HepG2 (cell line): ENCODE measurements around the gene SMOC1. TPM values are rescaled to one million over a fixed set of nuclear protein-coding genes. Genes with fewer than 3 reads are reported as not detected.
A peak's percentile ranks its signal among the peaks of the same experiment; 100 is the strongest.

Experiments
- FLYWCH1 ChIP-seq: sonication (generic); formaldehyde crosslinking; IDR thresholded peaks from 2 replicates; pipeline ENCODE4 v1.8.1; 2023; ENCODE audit warnings: mild to moderate bottlenecking, missing genetic modification reagents
- GLI4 ChIP-seq: sonication (generic); formaldehyde crosslinking; IDR thresholded peaks from 2 replicates; pipeline ENCODE4 v1.5.1; 2020; ENCODE audit warnings: missing genetic modification reagents, mild to moderate bottlenecking, moderate library complexity, borderline replicate concordance
- KAT2B ChIP-seq: fragments of 150-350 bp; IDR thresholded peaks from 2 replicates; pipeline ENCODE4 v1.6.1; 2014; ENCODE audit warnings: low read depth, low read length, borderline replicate concordance
- KLF13 ChIP-seq: sonication (generic); formaldehyde crosslinking; IDR thresholded peaks from 2 replicates; pipeline ENCODE4 v1.4.0; 2020; ENCODE audit warnings: mild to moderate bottlenecking, missing genetic modification reagents
- MEIS2 ChIP-seq: sonication (generic); formaldehyde crosslinking; IDR thresholded peaks from 2 replicates; pipeline ENCODE4 v1.9.0; 2021; ENCODE audit warnings: mild to moderate bottlenecking, missing genetic modification reagents
- MTA1 ChIP-seq: sonication (generic); formaldehyde crosslinking; IDR thresholded peaks from 2 replicates; pipeline ENCODE4 v1.4.0; 2020; ENCODE audit warnings: missing genetic modification reagents, mild to moderate bottlenecking, borderline replicate concordance
- NFE2L2 ChIP-seq: fragments of 150-350 bp; IDR thresholded peaks from 2 replicates; pipeline ENCODE4 v1.6.1; 2014; ENCODE audit warnings: low read length
- ONECUT2 ChIP-seq: sonication (generic); formaldehyde crosslinking; IDR thresholded peaks from 2 replicates; pipeline ENCODE4 v1.4.0; 2020; ENCODE audit warnings: missing genetic modification reagents
- PITX1 ChIP-seq: sonication (generic); formaldehyde crosslinking; IDR thresholded peaks from 2 replicates; pipeline ENCODE4 v1.5.1; 2020; ENCODE audit warnings: mild to moderate bottlenecking, missing genetic modification reagents
- POLR2AphosphoS2 ChIP-seq: IDR thresholded peaks from 2 replicates; pipeline ENCODE4 v1.6.1; 2011; ENCODE audit warnings: low read depth, low read length, improper control_type of control experiment
- ZBTB38 ChIP-seq: sonication (generic); formaldehyde crosslinking; IDR thresholded peaks from 2 replicates; pipeline ENCODE4 v1.5.1; 2020; ENCODE audit warnings: mild to moderate bottlenecking, missing genetic modification reagents
- ZHX2 ChIP-seq, 2 experiments: sonication (generic) in 1 of 2; formaldehyde crosslinking in 1 of 2; IDR thresholded peaks; 2 replicates each; pipeline versions ENCODE4 v1.6.1 to v1.9.0; 2014 to 2022; ENCODE audit warnings: antibody characterized with exemption in 1 of 2, borderline replicate concordance in 1 of 2, inconsistent platforms in 1 of 2, low read depth in 1 of 2, missing genetic modification reagents in 1 of 2
- ZKSCAN8 ChIP-seq: IDR thresholded peaks from 2 replicates; pipeline ENCODE4 v1.6.1; 2016; ENCODE audit warnings: borderline replicate concordance, missing genetic modification reagents, missing compliant biosample characterization
- ZMYM4 ChIP-seq: sonication (generic); formaldehyde crosslinking; IDR thresholded peaks from 2 replicates; pipeline ENCODE4 v1.8.1; 2023; ENCODE audit warnings: mild to moderate bottlenecking, missing genetic modification reagents
- ZNF101 ChIP-seq: sonication (generic); formaldehyde crosslinking; IDR thresholded peaks from 2 replicates; pipeline ENCODE4 v1.4.0; 2020; ENCODE audit warnings: mild to moderate bottlenecking, low read depth, missing genetic modification reagents, borderline replicate concordance
- ZNF232 ChIP-seq: sonication (generic); formaldehyde crosslinking; IDR thresholded peaks from 2 replicates; pipeline ENCODE4 v1.4.0; 2020; ENCODE audit warnings: missing genetic modification reagents, borderline replicate concordance
- ZNF282 ChIP-seq: fragments of 450-650 bp; IDR thresholded peaks from 2 replicates; pipeline ENCODE4 v1.6.1; 2018; ENCODE audit not compliant: partially characterized antibody
- ZNF432 ChIP-seq: sonication (generic); formaldehyde crosslinking; IDR thresholded peaks from 2 replicates; pipeline ENCODE4 v1.5.0; 2020; ENCODE audit warnings: missing genetic modification reagents, mild to moderate bottlenecking, borderline replicate concordance
- ZNF570 ChIP-seq: sonication (generic); formaldehyde crosslinking; IDR thresholded peaks from 2 replicates; pipeline ENCODE4 v1.4.0; 2020; ENCODE audit warnings: mild to moderate bottlenecking, missing genetic modification reagents, borderline replicate concordance
- ZNF841 ChIP-seq: sonication (generic); formaldehyde crosslinking; IDR thresholded peaks from 2 replicates; pipeline ENCODE4 v1.8.1; 2023; ENCODE audit warnings: missing genetic modification reagents, borderline replicate concordance
- polyA plus RNA-seq, 8 experiments: library from polyadenylated mRNA; depleted of rRNA in 3 of 8; stranded (reverse) in 7 of 8; unstranded in 1 of 8; fragments of >200 nt; fragmentation: Illumina TruSeq in 4 of 8; extraction: Trizol in 4 of 8; gene quantifications; 2 replicates each; pipeline versions ENCODE4 v1.2.1 to v1.2.3, GENCODE V29; 2011 to 2016; ENCODE audit warnings: low read depth in 4 of 8, missing spikeins in 1 of 8, mixed read lengths in 1 of 8; ENCODE audit not compliant: insufficient read depth in 1 of 8
- total RNA-seq, 5 experiments: library from RNA; depleted of rRNA; stranded (reverse); fragments of >200 nt; fragmentation: Illumina TruSeq; extraction: Trizol; gene quantifications; 2 replicates each; pipeline ENCODE4 v1.2.3, GENCODE V29; 2016; ENCODE audit warnings: low read depth in 1 of 5
- TF ChIP-seq, protein P1 (sequence below): sonication (generic); formaldehyde crosslinking; conservative IDR thresholded peaks from 2 replicates; pipeline ENCODE4 v1.8.0; 2022; ENCODE audit warnings: mild to moderate bottlenecking, moderate library complexity, missing genetic modification reagents
- TF ChIP-seq, protein P2 (sequence below): sonication (generic); formaldehyde crosslinking; IDR thresholded peaks from 2 replicates; pipeline ENCODE4 v1.4.0; 2020; ENCODE audit warnings: mild to moderate bottlenecking, missing genetic modification reagents

Gene SMOC1
- total and polyA plus RNA-seq, 2 of the 13 experiments (the other 11 are each of a cell fraction or from before 2014, with no cell fraction given) = 17.8 to 35.6 TPM

DNA sequence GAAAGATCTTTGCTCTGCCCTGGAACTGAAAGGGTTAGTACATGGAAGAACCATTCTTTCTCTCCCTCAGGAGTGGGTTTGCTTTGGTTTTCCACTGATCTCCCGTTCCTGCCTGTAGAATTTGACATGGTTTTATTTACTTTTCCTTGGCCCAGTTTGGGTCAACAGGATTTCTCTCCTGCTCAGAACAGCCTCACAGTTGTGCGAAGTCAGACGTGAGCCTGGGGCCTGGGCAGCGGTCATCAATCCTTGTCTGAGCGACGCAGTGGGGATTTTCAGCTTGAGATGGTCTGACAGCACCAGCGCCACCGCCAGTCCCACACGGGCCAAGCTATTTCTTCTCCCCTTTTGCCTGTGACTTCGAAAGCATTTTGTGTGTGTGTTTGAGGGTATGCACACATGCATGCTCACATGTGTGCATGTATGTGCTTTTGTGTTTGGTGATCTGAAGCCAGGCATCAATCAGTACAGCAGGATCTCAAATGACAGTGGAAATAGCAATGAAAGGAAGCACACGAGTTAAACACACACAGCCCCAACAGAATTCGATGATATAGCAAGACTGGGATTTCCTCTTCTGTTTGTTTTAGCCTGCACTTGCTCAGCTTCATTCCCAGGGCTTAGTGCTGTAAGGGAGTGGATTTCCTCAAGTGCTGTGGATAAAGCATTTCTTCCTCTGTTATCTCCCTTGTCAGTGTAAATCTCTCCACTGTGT is 58.3 kb downstream of the SMOC1 start (continued):
- TF ChIP-seq, protein P1, sequence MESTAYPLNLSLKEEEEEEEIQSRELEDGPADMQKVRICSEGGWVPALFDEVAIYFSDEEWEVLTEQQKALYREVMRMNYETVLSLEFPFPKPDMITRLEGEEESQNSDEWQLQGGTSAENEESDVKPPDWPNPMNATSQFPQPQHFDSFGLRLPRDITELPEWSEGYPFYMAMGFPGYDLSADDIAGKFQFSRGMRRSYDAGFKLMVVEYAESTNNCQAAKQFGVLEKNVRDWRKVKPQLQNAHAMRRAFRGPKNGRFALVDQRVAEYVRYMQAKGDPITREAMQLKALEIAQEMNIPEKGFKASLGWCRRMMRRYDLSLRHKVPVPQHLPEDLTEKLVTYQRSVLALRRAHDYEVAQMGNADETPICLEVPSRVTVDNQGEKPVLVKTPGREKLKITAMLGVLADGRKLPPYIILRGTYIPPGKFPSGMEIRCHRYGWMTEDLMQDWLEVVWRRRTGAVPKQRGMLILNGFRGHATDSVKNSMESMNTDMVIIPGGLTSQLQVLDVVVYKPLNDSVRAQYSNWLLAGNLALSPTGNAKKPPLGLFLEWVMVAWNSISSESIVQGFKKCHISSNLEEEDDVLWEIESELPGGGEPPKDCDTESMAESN (CRISPR knock-in tag) = peak; percentile 48; the same call in 1 of the 2 replicates
- TF ChIP-seq ZNF570 (CRISPR knock-in tag) = no peak
- TF ChIP-seq POLR2AphosphoS2 = no peak
- no peak for TF ChIP-seq GLI4 (CRISPR knock-in tag)
- TF ChIP-seq ZNF841 (CRISPR knock-in tag) = no peak
- no peak for TF ChIP-seq ZNF282
- TF ChIP-seq ZNF432 (CRISPR knock-in tag) = no peak
- TF ChIP-seq ZKSCAN8 (CRISPR knock-in tag) = no peak
- no peak for TF ChIP-seq NFE2L2
- TF ChIP-seq ZHX2 (IDR thresholded peaks at IDR 0.05; ENCODE audit: low read depth) = no peak
- no peak for TF ChIP-seq ZHX2 (CRISPR knock-in tag; IDR thresholded peaks at IDR 0.05; ENCODE audit: borderline replicate concordance)
- peak; percentile 77; the same call in 1 of the 2 replicates for TF ChIP-seq MTA1 (CRISPR knock-in tag)
- peak; percentile 81 for TF ChIP-seq ZMYM4 (CRISPR knock-in tag)
- TF ChIP-seq ZBTB38 (CRISPR knock-in tag) = peak; percentile 56; the same call in 1 of the 2 replicates
- no peak for TF ChIP-seq KLF13 (CRISPR knock-in tag)
- no peak for TF ChIP-seq ZNF101
- TF ChIP-seq ZNF232 (CRISPR knock-in tag) = no peak
- no peak for TF ChIP-seq ONECUT2
- TF ChIP-seq KAT2B = no peak
- no peak; the same call in 1 of the 2 replicates for TF ChIP-seq PITX1 (CRISPR knock-in tag)
- TF ChIP-seq, protein P2, sequence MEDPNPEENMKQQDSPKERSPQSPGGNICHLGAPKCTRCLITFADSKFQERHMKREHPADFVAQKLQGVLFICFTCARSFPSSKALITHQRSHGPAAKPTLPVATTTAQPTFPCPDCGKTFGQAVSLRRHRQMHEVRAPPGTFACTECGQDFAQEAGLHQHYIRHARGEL (CRISPR knock-in tag) = no peak
- TF ChIP-seq MEIS2 (CRISPR knock-in tag) = peak; percentile 84
- TF ChIP-seq FLYWCH1 (CRISPR knock-in tag) = no peak
